CD4-positive, alpha-beta T cell treated with Interleukin-15 for 4 hours (primary cell): ENCODE data around the gene TM9SF2.
"Not testable (repeated sequence)": the region's sequence is repeated elsewhere in the genome, so short reads cannot be mapped to it uniquely, and the experiment has no call there.

Experiments
- DNase-seq: peaks from one replicate; pipeline ENCODE4 v3.0.0-alpha.2; 2020; ENCODE audit warnings: low spot score

Gene TM9SF2

GRCh38 chr13:99542788-99543406, 41.6 kb downstream of the TM9SF2 start:
- DNase-seq: peak; percentile 29

GRCh38 chr13:99545361-99545760, 44.1 kb downstream of the TM9SF2 start:
- DNase-seq: no peak

- DNase-seq: no peak
Observed at GRCh38 chr13:99545979-99546378, 44.7 kb downstream of the TM9SF2 start.

- DNase-seq: no peak
Observed at GRCh38 chr13:99546878-99547277, 45.6 kb downstream of the TM9SF2 start.

GRCh38 chr13:99548448-99548847, 47.2 kb downstream of the TM9SF2 start:
- no peak for DNase-seq

GRCh38 chr13:99553033-99553432, 51.8 kb downstream of the TM9SF2 start:
- no peak for DNase-seq

- DNase-seq: no peak
Observed at GRCh38 chr13:99555149-99555548, 53.9 kb downstream of the TM9SF2 start.

- no peak for DNase-seq
Observed at GRCh38 chr13:99556867-99557443, 55.7 kb downstream of the TM9SF2 start.

GRCh38 chr13:99558570-99559180, 57.4 kb downstream of the TM9SF2 start:
- no peak for DNase-seq

- no peak for DNase-seq
Observed at GRCh38 chr13:99559560-99559959, 58.3 kb downstream of the TM9SF2 start.

- DNase-seq: no peak
Observed at GRCh38 chr13:99563404-99563803, 62.1 kb downstream of the TM9SF2 start.

GRCh38 chr13:99564386-99564785, 63.1 kb downstream of the TM9SF2 start:
- no peak for DNase-seq

GRCh38 chr13:99565478-99566124, 64.3 kb downstream of the TM9SF2 start:
- no peak for DNase-seq

GRCh38 chr13:99566125-99567083, 65.1 kb downstream of the TM9SF2 start:
- no peak for DNase-seq

GRCh38 chr13:99568901-99569300, 67.6 kb downstream of the TM9SF2 start:
- not testable (repeated sequence) for DNase-seq

GRCh38 chr13:99572131-99572530, 70.9 kb downstream of the TM9SF2 start:
- no peak for DNase-seq

GRCh38 chr13:99572921-99573320, 71.6 kb downstream of the TM9SF2 start:
- DNase-seq: no peak

- DNase-seq: no peak
Observed at GRCh38 chr13:99575376-99576120, 74.3 kb downstream of the TM9SF2 start.

- DNase-seq: no peak
Observed at GRCh38 chr13:99577934-99578917, 77.0 kb downstream of the TM9SF2 start.
